Activated CD8-positive, alpha-beta memory T cell treated with anti-CD3 and anti-CD28 coated beads, Interleukin-2, amount 50 U/mL, for 48 hours (primary cell): ENCODE measurements around the gene ACSBG1.

ENCODE experiments used
- DNase-seq: peaks from one replicate; pipeline ENCODE4 v3.0.0-alpha.2; 2020

Gene ACSBG1

GRCh38 chr15:78216276-78217104 lies 17.9 kb downstream of the ACSBG1 start:
- DNase-seq: no peak

GRCh38 chr15:78213956-78214355 lies 20.4 kb downstream of the ACSBG1 start:
- no peak for DNase-seq

DNA sequence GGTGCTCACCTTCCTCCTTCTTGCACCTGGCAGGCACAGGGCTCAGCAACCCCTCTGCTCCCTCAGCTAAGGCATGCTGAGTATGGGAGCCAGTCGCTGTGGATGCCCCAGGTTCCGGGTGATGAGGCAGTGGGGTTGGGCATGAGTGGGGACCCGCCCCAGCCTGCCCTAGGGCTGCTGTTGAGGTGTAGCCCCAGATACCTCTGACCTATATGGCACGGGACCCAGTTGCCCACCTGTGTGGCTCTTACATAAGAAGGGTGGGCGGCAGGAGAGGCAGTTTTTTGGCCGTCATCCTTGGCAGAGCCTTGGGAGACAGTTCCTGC lies 21.0 kb downstream of the ACSBG1 start:
- DNase-seq: no peak

DNA sequence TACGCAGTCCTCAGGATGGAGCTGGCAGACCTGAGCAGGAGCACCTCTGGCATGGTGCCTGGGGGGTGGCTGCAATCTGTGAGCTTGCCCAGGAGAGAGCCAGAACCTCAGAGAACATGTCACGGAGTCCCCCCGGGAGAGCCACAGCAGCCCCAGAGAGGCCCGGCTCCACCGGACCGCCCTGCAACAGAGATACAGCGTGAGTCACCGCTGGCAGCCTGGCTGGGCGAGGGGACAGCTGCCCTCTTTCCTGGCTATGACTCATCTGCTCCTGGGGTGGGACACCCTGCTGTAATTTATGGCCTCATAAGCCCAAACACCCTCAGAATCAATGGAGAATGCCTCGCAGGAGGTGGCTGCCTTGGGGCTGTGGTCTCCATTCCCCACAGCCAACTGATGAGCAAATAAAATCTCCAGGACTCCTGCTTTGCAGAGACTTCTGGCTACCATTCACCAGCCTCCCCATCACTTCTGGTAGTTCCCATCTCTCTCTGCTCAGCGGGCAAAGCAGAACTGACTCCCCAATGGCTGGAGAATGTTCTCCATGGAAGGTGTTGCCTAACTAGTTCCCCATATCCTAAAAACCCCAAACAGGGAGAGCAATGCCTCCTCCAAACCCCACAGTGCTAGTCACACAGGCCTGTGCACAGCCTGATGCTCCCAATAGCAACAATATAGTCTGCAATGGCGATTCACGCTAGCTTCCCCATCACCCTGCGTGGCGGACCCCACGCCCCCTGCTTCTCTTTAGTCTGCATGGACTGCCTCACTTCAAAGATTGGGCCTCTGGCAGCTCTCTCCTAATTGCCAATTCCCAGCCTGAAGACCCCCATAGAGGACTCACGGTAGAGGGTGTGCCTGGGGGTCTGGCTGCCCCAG lies 21.6 kb downstream of the ACSBG1 start:
- DNase-seq: peak; percentile 25

DNA sequence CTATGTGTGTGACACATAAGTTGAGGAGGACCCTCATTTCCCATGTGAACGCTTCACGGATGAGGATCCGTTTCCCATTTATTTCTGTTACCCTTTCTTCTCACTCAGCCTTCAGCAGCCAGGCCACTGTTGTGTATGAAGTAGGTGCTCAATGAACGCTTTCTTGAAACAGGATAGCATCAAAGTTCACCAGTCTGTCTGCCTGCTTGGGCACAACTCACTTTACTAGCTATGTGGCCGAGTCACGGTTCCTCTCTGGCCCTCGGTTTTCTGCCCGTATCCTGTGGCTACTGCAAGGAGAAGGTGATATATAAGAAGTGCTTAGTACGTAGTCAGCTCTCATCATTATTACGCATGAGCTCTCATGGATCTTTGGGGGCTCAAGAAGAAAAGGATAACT lies 22.4 kb downstream of the ACSBG1 start:
- DNase-seq: peak; percentile 22

DNA sequence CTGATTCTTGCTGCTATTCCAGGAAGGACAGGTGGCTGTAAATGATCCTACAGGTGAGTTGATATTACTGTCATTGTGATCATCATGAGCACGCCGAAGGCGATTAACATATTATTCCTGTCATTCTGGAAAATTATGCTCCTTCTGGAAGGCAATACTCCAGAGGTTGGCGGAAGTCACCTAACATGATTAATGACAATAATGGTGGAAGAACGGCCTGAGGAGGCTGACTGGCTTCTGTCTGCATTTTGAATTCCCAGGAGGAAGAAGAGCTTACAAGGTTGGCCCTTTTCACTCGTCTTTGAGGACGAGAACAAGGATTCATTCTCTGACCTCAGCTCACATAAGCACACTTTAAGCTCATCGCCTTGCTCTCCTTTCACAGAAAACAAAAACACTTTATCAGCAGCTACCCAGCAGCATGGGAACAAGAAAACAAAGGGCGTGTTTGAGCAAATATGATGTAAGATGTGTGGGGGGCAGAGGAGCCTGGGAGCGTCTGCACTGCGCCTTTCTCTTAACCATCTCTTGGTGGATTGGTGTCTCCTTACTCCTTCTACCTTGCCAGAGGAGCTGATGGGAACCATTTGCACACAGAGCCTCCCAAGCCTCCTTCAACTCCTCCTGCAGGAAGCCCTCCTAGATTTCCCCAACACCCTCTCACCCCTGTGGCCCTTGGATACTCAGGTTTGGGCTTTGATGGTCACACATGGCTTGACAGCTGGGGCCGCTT lies 23.0 kb downstream of the ACSBG1 start:
- DNase-seq: no peak

DNA sequence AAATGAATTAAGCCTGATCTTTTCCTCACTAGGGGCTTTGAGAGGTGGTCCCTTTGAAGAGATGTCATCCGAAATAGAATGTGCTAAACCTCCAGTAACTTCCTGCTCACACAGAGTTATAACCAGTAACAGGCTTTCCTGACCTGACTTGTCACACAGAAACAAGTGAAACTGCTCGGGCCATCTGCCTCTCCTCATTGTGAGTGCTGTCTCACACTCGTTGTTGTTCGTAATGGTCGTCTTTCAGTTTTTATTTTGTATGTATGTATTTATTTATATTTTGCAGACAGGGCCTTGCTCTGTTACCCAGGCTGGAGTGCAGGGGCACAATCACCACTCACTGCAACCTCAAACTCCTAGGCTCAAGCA lies 24.0 kb downstream of the ACSBG1 start:
- DNase-seq: no peak

DNA sequence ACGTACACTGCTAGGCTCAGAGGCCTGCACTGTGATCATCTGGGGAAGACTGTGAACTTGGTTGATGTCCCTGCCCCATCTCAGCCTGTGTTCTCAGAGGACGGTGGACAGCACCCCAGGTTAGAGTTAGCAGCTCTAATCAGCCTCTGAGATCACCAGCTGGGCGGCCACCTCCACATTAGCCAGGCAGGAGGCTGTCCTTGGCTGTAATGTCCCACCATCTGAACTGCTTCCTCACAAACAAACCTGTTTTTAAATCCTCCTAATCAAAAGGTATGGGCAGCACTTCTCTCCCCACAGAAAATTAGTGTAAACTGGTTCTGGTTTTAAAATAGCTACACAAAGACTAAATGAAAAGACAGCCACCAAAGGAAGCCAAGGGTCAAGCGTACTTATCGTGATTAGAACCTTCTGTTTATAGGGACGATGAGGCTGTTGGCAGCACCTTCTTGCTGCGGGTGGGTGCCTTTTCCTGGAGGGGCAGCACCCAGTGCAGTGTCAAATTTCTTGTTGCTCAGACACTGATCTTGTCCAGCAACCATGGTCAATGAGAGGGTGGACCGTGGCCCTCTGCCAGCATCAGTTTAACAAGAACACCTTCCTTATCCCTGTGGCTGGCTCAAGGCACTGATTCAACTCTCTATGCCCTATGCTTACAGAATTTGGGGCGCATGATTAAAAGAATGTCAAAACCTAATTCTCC lies 24.6 kb downstream of the ACSBG1 start:
- no peak for DNase-seq

DNA sequence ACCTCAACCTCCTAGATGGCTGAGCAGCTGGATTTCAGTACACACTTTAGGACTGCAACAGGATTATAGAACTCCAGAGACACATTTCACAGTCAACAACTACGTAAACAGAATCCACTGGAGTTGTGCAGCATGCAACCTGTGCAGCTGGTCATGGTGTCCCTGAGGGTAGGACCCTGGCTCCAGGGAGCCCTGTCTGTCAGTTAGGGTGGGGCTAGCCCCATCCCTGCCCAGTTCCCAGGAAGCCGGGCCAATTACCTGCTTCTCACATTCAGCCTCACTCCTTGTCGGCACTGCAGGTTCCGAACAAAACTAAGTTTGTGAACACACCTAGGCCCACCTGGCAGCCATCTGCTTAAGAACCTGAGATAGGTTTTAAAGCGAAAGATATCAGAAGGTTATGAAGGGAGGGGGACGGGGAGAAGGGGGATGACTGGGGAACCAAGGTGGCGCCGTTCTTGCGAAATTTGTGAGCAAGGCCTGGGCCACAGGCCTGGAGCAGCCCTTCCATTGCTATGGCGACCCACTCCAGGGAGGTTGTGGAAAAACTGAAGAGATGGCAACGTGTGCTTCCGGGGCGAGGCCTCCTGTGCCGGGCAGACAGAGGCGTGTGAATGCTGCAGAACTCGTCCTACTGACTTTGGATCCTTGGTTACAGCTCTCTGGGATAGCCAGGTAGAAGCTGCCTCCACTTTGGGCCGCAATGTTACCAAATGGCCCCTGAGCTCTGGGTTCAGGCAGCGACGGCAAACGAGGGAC lies 25.3 kb downstream of the ACSBG1 start:
- no peak for DNase-seq

- DNase-seq: no peak
These were observed 26.0 kb downstream of the ACSBG1 start for GRCh38 chr15:78208341-78208844.

DNA sequence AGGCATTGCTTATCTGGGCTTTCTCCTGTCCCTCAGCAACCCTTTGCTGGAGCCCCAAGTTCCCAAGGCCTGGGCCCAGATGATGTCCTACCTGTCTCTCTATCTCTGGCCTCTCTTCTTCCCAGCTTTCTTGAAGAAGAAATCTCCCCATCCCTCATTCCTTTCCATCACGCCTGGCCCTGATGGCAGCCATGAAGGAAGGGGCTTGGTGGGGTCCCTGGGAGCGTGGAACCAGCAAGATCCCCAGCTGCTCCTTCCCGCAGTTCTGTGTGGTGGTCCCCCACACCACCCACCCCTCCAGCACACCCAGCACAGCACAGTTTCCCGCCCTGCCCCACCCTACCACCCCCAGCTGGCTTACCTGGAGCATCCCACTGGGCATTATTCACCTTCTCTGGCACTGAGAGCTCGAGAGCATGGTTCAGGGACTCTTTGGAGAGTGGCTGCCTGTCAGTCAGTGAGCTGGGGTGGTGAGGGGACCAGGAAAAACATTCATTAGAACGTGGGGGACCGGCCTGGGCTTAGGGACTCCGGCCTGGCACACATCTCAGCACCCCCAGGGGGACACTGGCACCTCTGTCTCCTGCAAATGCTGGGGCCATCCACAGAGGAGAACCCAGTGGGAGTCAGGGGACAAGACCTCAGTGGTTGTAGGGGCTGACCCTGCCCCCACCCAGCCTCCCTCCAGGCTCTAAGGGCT lies 26.6 kb downstream of the ACSBG1 start:
- DNase-seq: no peak

- no peak for DNase-seq
These were observed 27.3 kb downstream of the ACSBG1 start for GRCh38 chr15:78207110-78207458.

DNA sequence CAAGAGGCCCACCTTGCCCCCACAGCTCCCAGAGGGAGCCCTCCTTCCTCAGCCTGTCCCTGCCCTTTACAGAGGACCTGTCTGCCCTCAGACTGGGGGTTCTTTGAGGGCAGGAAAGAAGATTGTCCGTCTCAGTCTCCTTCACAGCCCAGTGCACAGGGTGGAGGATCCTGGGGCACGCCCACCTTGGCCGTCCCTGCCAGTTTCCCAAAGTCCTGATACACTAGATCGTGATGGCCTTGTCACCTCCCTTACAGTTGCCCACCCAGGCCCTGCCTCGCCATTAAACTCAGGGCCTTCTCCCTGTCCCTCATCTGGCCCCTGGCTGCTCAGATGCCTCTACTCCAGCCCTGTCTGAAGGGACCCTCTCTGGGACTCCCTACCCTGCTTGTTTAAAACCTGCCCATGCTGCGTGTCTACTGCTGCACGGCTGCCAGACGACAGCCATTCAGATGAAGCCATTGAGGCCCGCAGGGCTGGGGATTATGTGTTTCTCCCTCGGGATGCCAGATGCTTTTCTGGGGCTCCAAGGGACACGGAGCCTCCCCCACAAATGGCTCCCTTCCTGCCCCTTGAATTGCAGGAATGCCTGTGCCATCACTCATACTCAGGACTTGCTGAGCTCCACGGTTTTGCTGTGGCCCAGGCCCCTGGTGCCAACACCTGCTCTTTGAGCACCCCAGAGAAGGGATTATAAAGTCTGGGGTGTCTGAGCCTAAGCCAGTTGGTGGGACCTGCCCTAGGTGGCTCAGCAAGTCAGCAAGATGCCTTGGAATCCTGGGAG lies 27.8 kb downstream of the ACSBG1 start:
- no peak for DNase-seq

DNA sequence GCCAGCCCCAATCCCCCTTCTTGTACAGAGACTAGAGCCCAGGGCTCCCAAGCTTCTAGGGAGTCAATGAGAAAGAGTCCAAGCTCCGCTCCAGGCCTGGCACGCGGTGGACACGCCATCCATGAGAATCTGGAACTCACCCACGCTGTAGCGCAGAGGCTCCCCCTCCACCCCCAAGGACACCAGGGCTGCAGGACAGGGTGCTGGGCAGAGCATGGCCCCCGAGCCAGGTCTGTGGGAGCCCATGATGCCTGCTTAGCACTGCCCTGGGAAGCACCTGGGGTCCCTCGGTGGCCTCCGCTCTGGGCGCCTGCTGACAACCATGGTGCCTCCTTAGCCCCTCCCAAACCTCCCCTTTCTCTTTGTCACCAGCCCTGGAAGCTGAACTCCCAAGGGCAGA lies 28.5 kb downstream of the ACSBG1 start:
- no peak for DNase-seq

- no peak for DNase-seq
These were observed 29.0 kb downstream of the ACSBG1 start for GRCh38 chr15:78205337-78205736.

DNA sequence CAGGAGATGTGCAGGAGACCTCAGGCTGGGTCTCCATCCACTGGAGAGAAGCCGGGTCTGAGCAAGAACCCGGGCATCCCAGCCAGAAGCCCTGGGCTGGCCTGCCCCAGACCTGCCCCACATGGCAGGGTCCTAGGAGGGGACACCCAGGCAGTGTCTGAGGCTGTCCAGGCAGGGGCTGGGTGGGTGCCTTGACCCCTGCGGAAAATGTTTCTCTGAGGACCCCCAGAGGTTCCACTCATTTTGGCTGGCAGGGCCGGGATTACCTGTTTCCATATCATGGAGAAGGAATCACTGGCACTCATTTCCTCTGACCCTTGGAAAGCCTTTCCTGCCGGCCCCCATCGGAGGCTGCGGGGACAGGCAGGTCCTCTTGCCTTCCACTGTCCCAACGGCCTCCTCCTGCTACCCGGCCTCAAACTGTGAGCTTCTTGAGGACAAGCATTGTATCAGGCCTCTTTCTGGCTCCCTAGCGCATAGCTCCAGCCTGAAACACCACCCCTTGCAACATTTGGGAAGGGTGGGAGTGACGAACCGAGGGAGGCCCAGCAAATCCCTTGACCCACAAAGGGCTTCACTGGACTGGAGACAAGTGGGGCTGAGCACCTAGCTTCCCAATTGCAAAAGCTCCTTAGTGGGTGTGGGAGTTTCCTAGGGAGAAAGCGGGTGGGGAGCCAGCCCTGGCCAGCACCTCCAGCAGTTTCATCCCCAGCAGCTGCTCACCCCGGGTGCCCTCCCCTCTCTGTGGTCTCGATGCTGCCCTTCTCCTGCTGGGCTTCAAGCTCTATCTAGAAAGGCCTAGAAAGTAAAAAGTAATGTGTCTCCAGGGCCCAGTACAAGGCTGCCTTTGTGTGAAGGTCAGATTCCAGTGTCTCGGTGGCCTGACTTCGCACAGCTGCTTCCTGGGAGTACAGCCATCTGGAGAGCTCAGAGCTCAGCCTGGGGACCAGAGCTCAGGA lies 29.7 kb downstream of the ACSBG1 start:
- no peak for DNase-seq

DNA sequence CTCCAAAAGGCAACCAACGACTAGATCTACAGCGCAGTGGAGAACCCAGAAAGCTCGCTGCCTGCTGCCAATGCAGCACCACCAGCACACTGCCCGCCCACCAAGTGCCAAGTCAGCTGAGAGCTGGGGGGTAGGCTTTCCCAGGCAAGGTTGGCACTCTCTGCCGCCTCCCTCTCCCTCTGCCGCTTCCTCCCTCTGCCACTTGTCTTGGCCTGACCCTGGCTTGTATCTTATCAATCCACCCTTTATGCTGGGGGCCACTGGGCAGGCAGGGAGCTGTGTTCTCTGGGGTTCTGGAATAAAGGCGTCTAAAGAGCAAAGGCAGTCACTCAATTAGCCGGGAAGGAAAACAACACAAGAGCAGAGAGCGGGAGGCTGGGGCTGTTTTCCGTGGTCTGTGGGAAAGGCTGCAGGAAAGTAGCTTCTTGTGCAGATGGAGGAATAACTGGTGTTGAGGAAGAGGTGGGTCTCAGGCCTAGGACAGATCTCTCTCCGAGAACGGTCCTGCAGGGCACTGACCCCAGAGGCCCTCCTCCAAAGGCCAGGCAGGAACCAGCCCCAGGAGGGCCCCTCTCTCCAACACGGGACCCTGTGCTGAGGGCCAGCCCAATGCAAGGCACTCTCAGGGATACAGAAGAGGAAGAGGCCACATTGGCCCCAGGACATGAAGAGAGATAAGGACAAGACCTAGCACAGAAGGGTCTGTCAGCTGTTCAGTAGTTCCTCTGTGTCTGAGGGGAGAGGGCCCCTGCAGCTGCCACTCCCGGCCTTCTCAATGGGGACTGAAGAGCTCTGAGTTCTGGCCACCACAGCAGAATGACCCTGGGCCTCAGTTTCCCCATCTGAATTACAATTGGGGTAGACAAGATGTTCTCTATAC lies 30.8 kb downstream of the ACSBG1 start:
- DNase-seq: no peak
